ENCODE data around the gene SEC24C.
"Not testable (repeated sequence)": the region's sequence is repeated elsewhere in the genome, so short reads cannot be mapped to it uniquely, and the experiment has no call there.

The SEC24C gene

GRCh38 chr10:73743905-73744663 lies at the start of gene SEC24C:
Gene SEC24C, plus strand, starts transcription at chr10:73744372. Its CDS starts 2,461 bp downstream, at chr10:73746833.
- peak; percentile 91 for DNase-seq

GRCh38 chr10:73695302-73695701 lies 48.9 kb upstream of the SEC24C start:
- not testable (repeated sequence) for DNase-seq

- not testable (repeated sequence) for DNase-seq
These were observed 46.5 kb upstream of the SEC24C start, which contains the start of gene AGAP5 for GRCh38 chr10:73697675-73698159. Gene AGAP5, minus strand, starts transcription at chr10:73698109. Its CDS starts 354 bp downstream, at chr10:73697755.

GRCh38 chr10:73698819-73699218 lies 45.4 kb upstream of the SEC24C start:
- DNase-seq, result not testable (repeated sequence)

GRCh38 chr10:73703924-73704323 lies 40.2 kb upstream of the SEC24C start:
- DNase-seq, result not testable (repeated sequence)

- DNase-seq, result not testable (repeated sequence)
These were observed 38.6 kb upstream of the SEC24C start for GRCh38 chr10:73705506-73706072.

GRCh38 chr10:73706488-73706887 lies 37.7 kb upstream of the SEC24C start:
- DNase-seq, result not testable (repeated sequence)

GRCh38 chr10:73707628-73708027 lies 36.5 kb upstream of the SEC24C start:
- DNase-seq, result not testable (repeated sequence)

GRCh38 chr10:73708122-73708521 lies 36.0 kb upstream of the SEC24C start:
- DNase-seq, result not testable (repeated sequence)

GRCh38 chr10:73711683-73712082 lies 32.5 kb upstream of the SEC24C start:
- DNase-seq, result not testable (repeated sequence)

GRCh38 chr10:73713912-73714311 lies 30.3 kb upstream of the SEC24C start:
- DNase-seq, result not testable (repeated sequence)

- DNase-seq, result not testable (repeated sequence)
These were observed 29.7 kb upstream of the SEC24C start for GRCh38 chr10:73714483-73714882.

GRCh38 chr10:73715179-73716156 lies 28.7 kb upstream of the SEC24C start:
- not testable (repeated sequence) for DNase-seq

GRCh38 chr10:73716251-73716650 lies 27.9 kb upstream of the SEC24C start:
- no peak for DNase-seq

- no peak for DNase-seq
These were observed 26.6 kb upstream of the SEC24C start for GRCh38 chr10:73717556-73717955.

GRCh38 chr10:73720561-73720960 lies 23.6 kb upstream of the SEC24C start:
- DNase-seq, result not testable (repeated sequence)

- DNase-seq, result no peak
These were observed 20.7 kb upstream of the SEC24C start for GRCh38 chr10:73723516-73723915.

- DNase-seq, result not testable (repeated sequence)
These were observed 14.4 kb upstream of the SEC24C start for GRCh38 chr10:73729781-73730152.

GRCh38 chr10:73730153-73730906 lies 13.8 kb upstream of the SEC24C start:
- DNase-seq, result peak; percentile 76

GRCh38 chr10:73731588-73732375 lies 12.4 kb upstream of the SEC24C start:
- DNase-seq, result no peak

GRCh38 chr10:73732426-73732825 lies 11.7 kb upstream of the SEC24C start:
- no peak for DNase-seq
